ENCODE measurements around the gene HOXD3. TPM values are rescaled to one million over a fixed set of nuclear protein-coding genes. Genes with fewer than 3 reads are reported as not detected.
A peak's percentile ranks its signal among the peaks of the same experiment; 100 is the strongest.

The HOXD3 gene
- total RNA-seq, 2 experiments from 2014 or later: not detected

DNA sequence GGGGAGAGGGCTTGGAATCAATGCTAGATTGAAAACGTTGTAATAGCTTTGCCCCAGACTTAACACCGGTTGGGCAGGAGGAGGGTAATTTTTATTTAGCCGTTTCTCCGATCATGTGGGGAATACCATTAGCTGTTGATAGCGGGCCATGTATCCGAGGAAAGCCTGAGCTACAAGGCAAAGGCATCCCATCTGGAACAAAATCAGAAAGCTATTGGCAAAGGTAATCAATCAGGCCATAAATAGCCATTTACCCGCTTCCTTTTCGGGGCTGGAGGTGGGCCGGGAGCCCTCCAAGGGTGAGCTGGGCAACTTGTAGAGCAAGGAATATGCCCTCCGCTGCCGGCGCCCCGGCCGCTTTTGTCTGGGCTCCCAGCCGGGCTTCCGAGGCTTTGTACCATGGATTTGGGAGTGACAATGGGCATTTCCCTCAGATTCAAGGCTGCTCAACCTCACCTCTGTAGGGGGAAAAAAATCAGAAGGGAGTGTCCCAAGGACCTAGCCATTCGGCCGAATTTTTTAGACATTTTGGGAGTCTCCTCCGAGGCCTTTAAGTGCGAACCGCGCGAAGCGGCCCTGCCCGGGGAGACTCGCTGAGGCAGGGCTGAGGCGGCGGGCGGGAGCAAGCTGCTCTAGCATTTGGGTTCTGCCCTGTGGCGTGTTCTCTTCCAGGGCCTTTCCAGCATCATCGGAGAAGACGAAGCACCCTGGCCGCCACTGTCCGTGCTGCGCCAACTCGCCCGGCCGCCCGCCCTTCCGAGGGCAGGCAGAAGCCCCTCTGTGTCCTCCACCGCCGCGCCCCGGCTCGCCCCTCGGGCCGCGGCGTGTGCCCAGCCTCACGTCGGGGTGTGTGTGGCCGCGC, 35.7 kb upstream of the HOXD3 start:
- intact Hi-C loops (cut with DNase I, micrococcal nuclease): loop anchor here in 1 of 2 experiments (10.0 kb wide), 1 partner anchor 53 kb away; no protein-coding TSS in a partner anchor

DNA sequence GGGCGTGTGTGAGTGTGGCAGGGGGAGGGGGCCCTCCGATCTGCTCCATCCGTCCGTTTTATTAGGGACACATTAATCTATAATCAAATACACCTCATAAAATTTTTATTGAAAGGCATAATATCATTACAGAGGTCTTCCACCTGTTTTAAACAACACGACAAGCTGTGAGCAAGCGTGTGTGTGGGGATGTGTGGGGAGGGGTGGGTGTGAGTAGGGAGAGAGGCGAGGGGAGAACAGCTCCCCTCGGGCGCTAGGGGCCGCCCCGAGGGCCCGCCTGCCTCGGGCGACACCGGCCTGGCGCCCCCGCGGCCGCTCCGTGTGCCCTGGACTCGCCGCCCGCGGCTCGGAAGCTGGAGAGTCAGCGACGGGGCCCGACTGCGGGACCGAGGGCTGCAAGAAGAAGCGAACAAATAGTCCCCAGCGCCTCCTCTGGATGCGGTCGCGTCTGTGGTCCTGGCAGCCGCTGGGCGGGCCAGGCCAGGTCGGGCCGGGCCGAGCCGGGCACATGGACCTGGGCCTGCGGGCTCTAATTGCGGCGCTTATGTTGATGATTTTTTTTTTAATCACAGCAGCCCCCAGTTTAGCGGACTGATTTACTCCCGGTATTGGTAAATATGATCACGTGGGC, 34.9 kb upstream of the HOXD3 start:
- Histone ChIP-seq H3K9me3 (ENCODE audit: control insufficient read depth in 1 of 2, insufficient read depth in 1 of 2, low read length in 2 of 2) (peaks cover 0 to 55% of the 10 kb centered on the region in 2 experiments), H3K4me3 (ENCODE audit: low read length) (peak overlapping the region; percentile 37), H3K27me3 (ENCODE audit: control insufficient read depth in 1 of 2, insufficient read depth in 2 of 2, low read length in 2 of 2) (peaks cover 88 to 97% of the 10 kb centered on the region in 2 experiments), H3K4me1 (ENCODE audit: insufficient read depth, low read length) (peaks cover 26% of the 10 kb centered on the region), H3K27ac (ENCODE audit: low read depth in 1 of 2, low read length in 2 of 2) (no peak overlapping the region), H3K36me3 (ENCODE audit: insufficient read depth, low read length) (no peaks in the 10 kb centered on the region)
- ChIA-PET POLR2A (interaction anchor here (1.2 to 2.6 kb wide), 2 partner anchors 11 to 12 kb away, joined by 3 to 8 read pairs; no protein-coding TSS in a partner anchor), CTCF (interaction anchor here (1.5 kb wide), 1 partner anchor 1027 kb away, joined by 3 read pairs; no protein-coding TSS in a partner anchor)
- intact Hi-C loops (cut with DNase I, micrococcal nuclease): loop anchor here in 1 of 2 experiments (10.0 kb wide), 1 partner anchor 53 kb away; no protein-coding TSS in a partner anchor
- peak; percentile 24 for ATAC-seq (ENCODE audit: poor library complexity)
- H3K27ac Mint-ChIP-seq: no peak overlapping the region
- H3K27me3 Mint-ChIP-seq: peaks cover 93% of the 10 kb centered on the region
- TF ChIP-seq, protein P1, sequence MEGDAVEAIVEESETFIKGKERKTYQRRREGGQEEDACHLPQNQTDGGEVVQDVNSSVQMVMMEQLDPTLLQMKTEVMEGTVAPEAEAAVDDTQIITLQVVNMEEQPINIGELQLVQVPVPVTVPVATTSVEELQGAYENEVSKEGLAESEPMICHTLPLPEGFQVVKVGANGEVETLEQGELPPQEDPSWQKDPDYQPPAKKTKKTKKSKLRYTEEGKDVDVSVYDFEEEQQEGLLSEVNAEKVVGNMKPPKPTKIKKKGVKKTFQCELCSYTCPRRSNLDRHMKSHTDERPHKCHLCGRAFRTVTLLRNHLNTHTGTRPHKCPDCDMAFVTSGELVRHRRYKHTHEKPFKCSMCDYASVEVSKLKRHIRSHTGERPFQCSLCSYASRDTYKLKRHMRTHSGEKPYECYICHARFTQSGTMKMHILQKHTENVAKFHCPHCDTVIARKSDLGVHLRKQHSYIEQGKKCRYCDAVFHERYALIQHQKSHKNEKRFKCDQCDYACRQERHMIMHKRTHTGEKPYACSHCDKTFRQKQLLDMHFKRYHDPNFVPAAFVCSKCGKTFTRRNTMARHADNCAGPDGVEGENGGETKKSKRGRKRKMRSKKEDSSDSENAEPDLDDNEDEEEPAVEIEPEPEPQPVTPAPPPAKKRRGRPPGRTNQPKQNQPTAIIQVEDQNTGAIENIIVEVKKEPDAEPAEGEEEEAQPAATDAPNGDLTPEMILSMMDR (IDR thresholded peaks at IDR 0.05): no peak
- peaks cover 6% of the 10 kb centered on the region for H3K36me3 Mint-ChIP-seq (ENCODE audit: low read depth)
- H3K4me1 Mint-ChIP-seq (ENCODE audit: low read depth): peaks cover 18% of the 10 kb centered on the region
- DNase-seq: no peak
- H3K9me3 Mint-ChIP-seq: no peaks in the 10 kb centered on the region
- H3K4me3 Mint-ChIP-seq: peak overlapping the region; percentile 81

More for the DNA sequence above, 35.7 kb upstream of the HOXD3 start:
- Histone ChIP-seq H3K36me3 (ENCODE audit: insufficient read depth, low read length) (no peaks in the 10 kb centered on the region), H3K4me1 (ENCODE audit: insufficient read depth, low read length) (peaks cover 26% of the 10 kb centered on the region), H3K9me3 (ENCODE audit: control insufficient read depth in 1 of 2, insufficient read depth in 1 of 2, low read length in 2 of 2) (peaks cover 0 to 61% of the 10 kb centered on the region in 2 experiments), H3K27me3 (ENCODE audit: control insufficient read depth in 1 of 2, insufficient read depth in 2 of 2, low read length in 2 of 2) (peaks cover 90 to 98% of the 10 kb centered on the region in 2 experiments), H3K4me3 (ENCODE audit: low read length) (no peak overlapping the region), H3K27ac (ENCODE audit: low read depth in 1 of 2, low read length in 2 of 2) (no peak overlapping the region)
- Mint-ChIP-seq H3K9me3 (no peaks in the 10 kb centered on the region), H3K4me3 (no peak overlapping the region), H3K27ac (no peak overlapping the region), H3K4me1 (ENCODE audit: low read depth) (peaks cover 14% of the 10 kb centered on the region), H3K27me3 (peaks cover 93% of the 10 kb centered on the region), H3K36me3 (ENCODE audit: low read depth) (peaks cover 10% of the 10 kb centered on the region)
- TF ChIP-seq, protein P1 (IDR thresholded peaks at IDR 0.05): no peak
- ATAC-seq (ENCODE audit: poor library complexity): no peak
- ChIA-PET CTCF (interaction anchor here (1.5 kb wide), 1 partner anchor 1027 kb away, joined by 3 read pairs; no protein-coding TSS in a partner anchor), POLR2A (interaction anchor here (1.2 to 2.6 kb wide), 2 partner anchors 11 kb away, joined by 3 to 8 read pairs; no protein-coding TSS in a partner anchor)
- DNase-seq: no peak

DNA sequence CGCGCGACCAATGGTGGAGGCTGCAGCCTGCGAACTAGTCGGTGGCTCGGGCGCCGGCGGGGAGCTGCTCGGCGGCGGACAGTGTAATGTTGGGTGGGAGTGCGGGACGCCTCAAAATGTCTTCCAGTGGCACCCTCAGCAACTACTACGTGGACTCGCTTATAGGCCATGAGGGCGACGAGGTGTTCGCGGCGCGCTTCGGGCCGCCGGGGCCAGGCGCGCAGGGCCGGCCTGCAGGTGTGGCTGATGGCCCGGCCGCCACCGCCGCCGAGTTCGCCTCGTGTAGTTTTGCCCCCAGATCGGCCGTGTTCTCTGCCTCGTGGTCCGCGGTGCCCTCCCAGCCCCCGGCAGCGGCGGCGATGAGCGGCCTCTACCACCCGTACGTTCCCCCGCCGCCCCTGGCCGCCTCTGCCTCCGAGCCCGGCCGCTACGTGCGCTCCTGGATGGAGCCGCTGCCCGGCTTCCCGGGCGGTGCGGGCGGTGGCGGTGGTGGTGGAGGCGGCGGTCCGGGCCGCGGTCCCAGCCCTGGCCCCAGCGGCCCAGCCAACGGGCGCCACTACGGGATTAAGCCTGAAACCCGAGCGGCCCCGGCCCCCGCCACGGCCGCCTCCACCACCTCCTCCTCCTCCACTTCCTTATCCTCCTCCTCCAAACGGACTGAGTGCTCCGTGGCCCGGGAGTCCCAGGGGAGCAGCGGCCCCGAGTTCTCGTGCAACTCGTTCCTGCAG, 34.3 kb upstream of the HOXD3 start, which contains the start of gene HOXD9:
HOXD9 (plus strand) TSS at position 37 of the 728 bp plus-strand sequence; CDS start at position 87, 50 bp downstream.
- peaks cover 94% of the 10 kb centered on the region for H3K27me3 Mint-ChIP-seq
- peaks cover 23% of the 10 kb centered on the region for H3K4me1 Mint-ChIP-seq (ENCODE audit: low read depth)
- H3K27ac ChIP-seq (ENCODE audit: low read depth in 1 of 2, low read length in 2 of 2): no peak within 1 kb of the TSS
- H3K4me1 ChIP-seq (ENCODE audit: insufficient read depth, low read length): peaks cover 26% of the 10 kb centered on the region
- TF ChIP-seq, protein P1 (IDR thresholded peaks at IDR 0.05): no peak
- ChIA-PET POLR2A (interaction anchor here (1.2 kb wide), 1 partner anchor 10 kb away, joined by 3 read pairs; no protein-coding TSS in a partner anchor), CTCF (no interaction called here)
- peak within 1 kb of the TSS; percentile 81 for H3K4me3 Mint-ChIP-seq
- H3K36me3 Mint-ChIP-seq (ENCODE audit: low read depth): peaks cover 6% of the 10 kb centered on the region
- peak within 1 kb of the TSS; percentile 37 for H3K4me3 ChIP-seq (ENCODE audit: low read length)
- DNase-seq (peak in 2 of 14 experiments; percentile 46 to 50), ATAC-seq (ENCODE audit: poor library complexity) (peak; percentile 54)
- no peak within 1 kb of the TSS for H3K27ac Mint-ChIP-seq
- no peaks in the 10 kb centered on the region for H3K9me3 Mint-ChIP-seq
- intact Hi-C loops (cut with DNase I, micrococcal nuclease): loop anchor here in 1 of 2 experiments (10.0 kb wide), 1 partner anchor 52 kb away; no protein-coding TSS in a partner anchor
- H3K9me3 ChIP-seq (ENCODE audit: control insufficient read depth in 1 of 2, insufficient read depth in 1 of 2, low read length in 2 of 2): peaks cover 0 to 48% of the 10 kb centered on the region in 2 experiments
- peaks cover 88 to 97% of the 10 kb centered on the region in 2 experiments for H3K27me3 ChIP-seq (ENCODE audit: control insufficient read depth in 1 of 2, insufficient read depth in 2 of 2, low read length in 2 of 2)
- no peaks in the 10 kb centered on the region for H3K36me3 ChIP-seq (ENCODE audit: insufficient read depth, low read length)

All from CD4-positive, alpha-beta T cell (primary cell).